HUES48 (cell line): ENCODE data around the gene TMEM145.

Experiments used
- H3K27ac ChIP-seq: one replicate; pipeline ENCODE4 v1.7.0; 2013; ENCODE audit warnings: low read depth, low read length, inconsistent platforms
- H3K27me3 ChIP-seq: 2 replicates; pipeline ENCODE4 v1.6.1; 2013; ENCODE audit warnings: mild to moderate bottlenecking, low read length; ENCODE audit not compliant: control insufficient read depth, insufficient read depth
- H3K36me3 ChIP-seq: 2 replicates; pipeline ENCODE4 v1.6.1; 2013; ENCODE audit warnings: low read length; ENCODE audit not compliant: control insufficient read depth, insufficient read depth
- H3K4me1 ChIP-seq: 2 replicates; pipeline ENCODE4 v1.6.1; 2013; ENCODE audit warnings: mild to moderate bottlenecking, low read length; ENCODE audit not compliant: control insufficient read depth, insufficient read depth
- H3K4me3 ChIP-seq: 2 replicates; pipeline ENCODE4 v1.5.1; 2013; ENCODE audit warnings: mild to moderate bottlenecking, low read depth, low read length
- H3K9ac ChIP-seq: 2 replicates; pipeline ENCODE4 v1.6.1; 2013; ENCODE audit warnings: mild to moderate bottlenecking, low read depth, low read length, moderate library complexity
- H3K9me3 ChIP-seq: 2 replicates; pipeline ENCODE4 v1.6.1; 2013; ENCODE audit warnings: low read length; ENCODE audit not compliant: control insufficient read depth, insufficient read depth

Gene TMEM145

DNA sequence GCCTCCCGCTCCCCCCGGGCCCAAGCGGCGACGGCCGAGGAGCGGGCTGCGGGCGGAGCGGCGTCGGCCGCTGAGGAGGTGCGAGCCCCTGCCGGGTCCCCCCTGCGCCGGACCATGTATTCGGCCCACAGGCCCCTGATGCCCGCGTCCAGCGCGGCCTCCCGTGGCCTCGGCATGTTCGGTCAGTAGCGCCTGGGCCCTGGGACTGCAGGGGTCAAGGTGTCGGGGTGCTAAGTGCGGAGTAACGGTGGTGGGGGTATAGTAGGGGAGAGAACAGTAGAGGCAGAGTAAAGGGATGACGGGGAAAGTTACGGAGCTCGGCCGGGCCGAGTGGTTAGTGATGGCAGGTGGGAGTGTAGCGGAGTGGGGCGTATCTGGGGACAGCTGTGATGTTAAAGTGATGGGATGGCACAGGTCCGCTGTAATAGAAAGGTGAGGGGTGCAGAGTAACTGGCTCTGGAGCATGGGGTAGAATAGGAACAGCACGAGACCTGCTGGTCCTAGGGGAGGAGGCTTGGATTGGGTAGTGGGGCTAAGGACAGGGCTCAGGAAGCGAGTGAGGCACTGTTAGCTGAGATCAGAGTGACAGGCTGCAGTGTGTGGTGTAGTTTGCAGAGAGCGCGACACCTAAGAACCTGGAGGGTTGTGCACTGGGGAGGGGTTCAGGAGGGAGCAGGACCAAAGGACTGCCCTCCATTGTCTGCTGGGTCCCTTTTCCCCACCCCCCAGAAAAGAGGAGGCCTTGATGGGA is 28.3 kb upstream of the TMEM145 start:
- Histone ChIP-seq H3K36me3 (peaks cover 29% of the 10 kb centered on the region), H3K9me3 (no peaks in the 10 kb centered on the region), H3K4me3 (peak overlapping the region; percentile 76), H3K27me3 (no peaks in the 10 kb centered on the region), H3K27ac (no peak overlapping the region), H3K9ac (no peak overlapping the region), H3K4me1 (peaks cover 29% of the 10 kb centered on the region)

DNA sequence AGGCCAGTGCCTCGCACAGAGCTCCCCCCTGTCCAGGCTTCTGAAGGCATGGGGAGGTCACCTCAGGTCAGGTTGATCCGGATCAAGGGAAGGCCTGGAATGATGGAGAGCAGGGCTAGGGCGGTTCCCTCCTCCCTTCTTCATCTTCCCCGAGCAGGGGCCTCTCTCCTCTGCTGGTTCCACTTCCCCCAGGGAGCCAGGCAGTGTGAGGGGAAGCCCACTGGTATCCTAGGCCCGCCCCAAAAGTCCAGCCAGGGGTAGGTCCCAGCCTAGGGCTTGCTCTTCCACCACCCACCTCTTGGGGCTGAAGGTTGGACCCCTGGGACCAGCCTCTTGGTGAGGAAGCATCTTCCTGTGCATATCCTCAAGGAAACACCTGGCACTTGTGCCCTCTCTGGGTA is 27.6 kb upstream of the TMEM145 start:
- Histone ChIP-seq H3K36me3 (peaks cover 36% of the 10 kb centered on the region), H3K9ac (no peak overlapping the region), H3K9me3 (no peaks in the 10 kb centered on the region), H3K4me3 (no peak overlapping the region), H3K4me1 (peaks cover 29% of the 10 kb centered on the region), H3K27ac (no peak overlapping the region), H3K27me3 (no peaks in the 10 kb centered on the region)

DNA sequence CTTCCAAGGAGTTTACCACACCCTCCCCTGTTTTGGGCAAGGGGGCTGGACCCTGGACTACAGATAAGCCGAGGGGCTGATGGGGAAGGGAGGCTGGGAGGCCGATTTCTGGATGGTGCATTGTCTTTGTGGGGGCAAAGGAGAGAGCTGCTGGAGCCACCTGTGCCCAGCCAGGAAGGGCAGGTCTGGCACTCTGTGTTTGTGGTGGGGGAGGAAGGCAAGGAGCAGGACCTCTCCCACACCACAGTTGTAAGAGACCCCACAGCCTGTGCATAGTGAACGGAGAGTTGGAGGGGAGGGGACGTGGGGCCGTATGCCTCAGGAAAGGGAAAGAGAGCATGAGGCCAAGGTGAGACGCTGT is 27.1 kb upstream of the TMEM145 start:
- H3K4me3 ChIP-seq = no peak overlapping the region
- H3K27me3 ChIP-seq = no peaks in the 10 kb centered on the region
- peaks cover 30% of the 10 kb centered on the region for H3K4me1 ChIP-seq
- H3K9ac ChIP-seq = no peak overlapping the region
- H3K27ac ChIP-seq = no peak overlapping the region
- H3K9me3 ChIP-seq = no peaks in the 10 kb centered on the region
- H3K36me3 ChIP-seq = peaks cover 40% of the 10 kb centered on the region

DNA sequence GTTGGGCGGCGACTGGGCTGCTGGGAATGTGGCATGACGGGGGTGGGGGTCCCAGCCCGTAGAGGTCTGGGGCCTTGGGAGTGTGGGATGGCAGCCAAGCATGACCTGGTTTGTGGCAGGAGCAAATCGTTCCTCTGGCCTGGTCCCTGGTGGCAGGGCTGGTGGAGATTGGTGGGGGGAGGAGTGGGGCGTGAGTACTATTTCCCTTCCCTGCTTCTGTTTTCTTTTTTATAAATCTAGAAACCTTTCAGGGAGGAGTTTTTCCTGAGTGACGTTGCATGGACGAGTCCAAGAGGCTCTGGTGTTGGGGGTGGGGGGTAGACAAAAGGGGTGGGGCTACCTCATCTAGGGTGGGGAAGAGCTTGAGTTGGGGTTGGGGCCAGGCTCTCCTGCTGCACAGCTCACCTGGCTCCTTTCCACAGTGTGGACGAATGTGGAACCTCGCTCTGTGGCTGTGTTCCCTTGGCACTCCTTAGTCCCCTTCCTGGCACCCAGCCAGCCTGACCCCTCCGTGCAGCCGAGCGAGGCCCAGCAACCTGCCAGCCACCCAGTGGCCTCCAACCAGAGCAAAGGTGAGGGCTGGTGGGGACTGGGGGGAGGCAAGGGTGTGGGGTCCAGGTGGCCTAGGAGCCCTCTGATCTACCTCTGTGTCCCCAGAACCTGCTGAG is 26.6 kb upstream of the TMEM145 start:
- peaks cover 43% of the 10 kb centered on the region for H3K36me3 ChIP-seq
- H3K4me1 ChIP-seq = peaks cover 30% of the 10 kb centered on the region
- H3K9me3 ChIP-seq = no peaks in the 10 kb centered on the region
- no peak overlapping the region for H3K4me3 ChIP-seq
- no peak overlapping the region for H3K9ac ChIP-seq
- H3K27ac ChIP-seq = no peak overlapping the region
- H3K27me3 ChIP-seq = no peaks in the 10 kb centered on the region

DNA sequence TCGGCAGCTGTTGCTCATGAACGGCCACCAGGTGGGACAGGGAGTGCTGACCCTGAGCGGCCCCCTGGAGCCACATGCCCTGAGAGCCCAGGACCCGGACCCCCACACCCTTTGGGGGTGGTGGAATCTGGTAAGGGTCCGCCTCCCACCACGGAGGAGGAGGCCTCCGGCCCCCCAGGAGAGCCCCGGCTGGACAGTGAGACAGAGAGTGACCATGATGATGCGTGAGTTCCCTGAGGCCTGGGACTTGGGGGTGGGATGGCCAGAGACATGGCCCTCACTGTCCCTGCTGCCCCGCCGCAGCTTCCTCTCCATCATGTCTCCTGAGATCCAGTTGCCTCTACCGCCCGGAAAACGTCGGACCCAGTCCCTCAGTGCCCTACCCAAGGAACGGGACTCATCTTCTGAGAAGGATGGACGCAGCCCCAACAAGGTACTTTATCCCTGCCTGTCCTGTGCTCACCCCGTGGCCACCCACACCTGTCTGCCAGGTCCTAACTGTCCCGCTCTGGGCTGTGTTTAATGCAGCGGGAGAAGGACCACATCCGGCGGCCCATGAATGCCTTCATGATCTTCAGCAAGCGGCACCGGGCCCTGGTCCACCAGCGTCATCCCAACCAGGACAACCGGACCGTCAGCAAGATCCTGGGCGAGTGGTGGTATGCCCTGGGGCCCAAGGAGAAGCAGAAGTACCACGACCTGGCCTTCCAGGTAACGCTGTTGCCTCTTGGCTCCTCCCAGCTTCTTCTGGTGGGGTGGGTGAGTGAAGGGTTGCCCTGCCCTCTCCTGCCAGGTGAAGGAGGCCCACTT is 25.9 kb upstream of the TMEM145 start:
- no peak overlapping the region for H3K27ac ChIP-seq
- H3K9ac ChIP-seq = no peak overlapping the region
- no peaks in the 10 kb centered on the region for H3K27me3 ChIP-seq
- H3K4me3 ChIP-seq = no peak overlapping the region
- no peaks in the 10 kb centered on the region for H3K9me3 ChIP-seq
- peaks cover 49% of the 10 kb centered on the region for H3K36me3 ChIP-seq
- H3K4me1 ChIP-seq = peaks cover 26% of the 10 kb centered on the region

DNA sequence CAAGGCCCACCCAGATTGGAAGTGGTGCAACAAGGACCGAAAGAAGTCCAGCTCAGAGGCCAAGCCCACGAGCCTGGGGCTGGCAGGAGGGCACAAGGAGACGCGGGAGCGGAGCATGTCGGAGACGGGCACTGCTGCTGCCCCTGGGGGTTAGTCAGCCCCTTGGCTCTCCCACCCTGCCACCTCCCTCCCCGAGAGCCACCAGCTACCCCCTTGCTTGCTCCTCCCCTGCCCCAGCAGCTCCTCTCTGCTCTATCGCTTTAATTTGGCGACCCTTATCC is 25.3 kb upstream of the TMEM145 start:
- Histone ChIP-seq H3K36me3 (peaks cover 55% of the 10 kb centered on the region), H3K9ac (no peak overlapping the region), H3K4me1 (peaks cover 22% of the 10 kb centered on the region), H3K9me3 (no peaks in the 10 kb centered on the region), H3K27me3 (no peaks in the 10 kb centered on the region), H3K27ac (no peak overlapping the region), H3K4me3 (no peak overlapping the region)

DNA sequence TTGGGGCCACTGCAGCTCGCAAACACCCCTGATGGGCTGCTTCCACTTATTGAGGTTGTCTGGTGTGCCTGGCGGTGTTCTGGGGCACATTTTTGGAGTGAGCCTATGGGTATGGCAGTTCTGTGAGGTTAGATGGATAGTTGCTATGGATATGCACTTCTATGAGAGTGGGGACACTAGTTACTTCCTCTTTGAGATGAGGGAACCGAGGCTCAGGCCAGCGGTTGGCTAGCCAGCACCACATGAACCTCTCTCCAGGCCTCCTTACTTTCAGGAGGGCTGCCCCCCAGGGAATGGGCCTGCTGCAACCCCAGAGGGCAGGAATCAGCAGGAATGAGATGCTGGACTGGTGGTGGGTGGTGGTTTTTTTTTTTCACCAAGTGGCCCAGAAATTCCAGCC is 24.7 kb upstream of the TMEM145 start:
- peaks cover 61% of the 10 kb centered on the region for H3K36me3 ChIP-seq
- no peak overlapping the region for H3K9ac ChIP-seq
- peaks cover 16% of the 10 kb centered on the region for H3K4me1 ChIP-seq
- H3K9me3 ChIP-seq = no peaks in the 10 kb centered on the region
- no peak overlapping the region for H3K4me3 ChIP-seq
- H3K27ac ChIP-seq = no peak overlapping the region
- no peaks in the 10 kb centered on the region for H3K27me3 ChIP-seq

DNA sequence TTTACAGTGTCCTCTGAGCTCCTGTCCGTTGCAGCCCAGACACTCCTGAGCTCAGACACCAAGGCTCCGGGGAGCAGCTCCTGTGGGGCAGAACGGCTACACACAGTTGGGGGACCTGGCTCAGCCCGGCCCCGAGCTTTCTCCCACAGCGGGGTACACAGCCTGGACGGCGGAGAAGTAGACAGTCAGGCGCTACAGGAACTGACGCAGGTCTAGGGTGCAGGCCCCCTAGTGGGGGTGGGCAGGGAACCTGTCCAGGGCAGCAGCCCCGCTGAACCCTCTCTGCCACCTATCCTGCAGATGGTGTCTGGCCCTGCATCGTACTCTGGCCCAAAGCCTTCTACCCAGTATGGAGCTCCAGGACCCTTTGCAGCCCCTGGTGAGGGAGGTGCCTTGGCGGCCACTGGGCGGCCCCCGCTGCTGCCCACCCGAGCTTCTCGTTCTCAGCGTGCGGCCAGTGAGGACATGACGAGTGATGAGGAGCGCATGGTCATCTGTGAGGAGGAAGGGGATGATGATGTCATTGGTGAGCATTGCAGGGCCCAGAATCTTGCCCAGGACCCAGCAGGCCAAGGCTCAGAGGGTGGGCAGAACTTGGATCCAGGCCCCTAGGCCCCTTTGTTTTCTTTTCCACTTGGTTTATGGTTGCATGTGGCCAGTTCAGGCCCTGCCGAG is 24.1 kb upstream of the TMEM145 start:
- H3K9ac ChIP-seq = no peak overlapping the region
- peaks cover 67% of the 10 kb centered on the region for H3K36me3 ChIP-seq
- H3K4me1 ChIP-seq = peaks cover 14% of the 10 kb centered on the region

DNA sequence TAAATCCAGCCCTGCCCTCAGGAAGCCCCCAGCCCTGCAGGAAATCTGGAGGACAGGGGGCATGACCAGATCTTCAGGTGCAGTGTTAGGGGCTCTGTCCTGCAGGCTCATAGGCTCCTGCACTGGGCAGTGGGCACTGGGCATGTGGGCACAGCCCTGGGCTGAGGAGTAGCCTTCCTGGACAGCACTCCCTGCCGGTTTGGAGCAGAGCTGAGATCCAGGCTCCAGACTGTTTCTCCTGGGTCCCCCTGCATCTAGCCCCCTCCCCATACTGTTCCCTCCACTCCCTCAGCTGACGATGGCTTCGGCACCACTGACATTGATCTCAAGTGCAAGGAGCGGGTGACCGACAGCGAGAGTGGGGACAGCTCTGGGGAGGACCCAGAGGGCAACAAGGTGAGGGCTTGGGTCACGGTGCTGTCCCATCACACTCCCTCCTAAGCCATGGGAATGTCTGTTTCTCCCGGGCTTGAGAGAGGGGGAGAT is 23.5 kb upstream of the TMEM145 start:
- H3K36me3 ChIP-seq = peaks cover 73% of the 10 kb centered on the region
- no peaks in the 10 kb centered on the region for H3K9me3 ChIP-seq
- H3K4me1 ChIP-seq = peaks cover 14% of the 10 kb centered on the region
- no peak overlapping the region for H3K27ac ChIP-seq
- H3K27me3 ChIP-seq = no peaks in the 10 kb centered on the region
- H3K4me3 ChIP-seq = no peak overlapping the region
- H3K9ac ChIP-seq = no peak overlapping the region

More for the DNA sequence above, 24.1 kb upstream of the TMEM145 start:
- H3K9me3 ChIP-seq = no peaks in the 10 kb centered on the region
- no peak overlapping the region for H3K4me3 ChIP-seq
- no peaks in the 10 kb centered on the region for H3K27me3 ChIP-seq
- no peak overlapping the region for H3K27ac ChIP-seq

DNA sequence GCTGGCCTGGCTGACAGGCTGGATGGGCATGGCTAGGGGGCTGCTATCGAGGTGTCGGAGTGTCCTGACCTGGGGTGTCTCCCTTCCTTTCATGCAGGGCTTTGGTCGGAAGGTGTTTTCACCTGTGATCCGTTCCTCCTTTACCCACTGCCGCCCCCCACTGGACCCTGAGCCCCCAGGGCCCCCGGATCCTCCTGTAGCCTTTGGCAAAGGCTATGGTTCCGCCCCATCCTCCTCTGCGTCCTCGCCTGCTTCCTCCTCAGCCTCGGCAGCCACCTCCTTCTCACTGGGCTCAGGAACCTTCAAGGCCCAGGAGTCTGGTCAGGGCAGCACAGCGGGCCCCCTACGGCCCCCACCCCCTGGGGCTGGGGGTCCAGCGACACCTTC is 23.0 kb upstream of the TMEM145 start:
- Histone ChIP-seq H3K4me3 (no peak overlapping the region), H3K4me1 (peaks cover 11% of the 10 kb centered on the region), H3K9me3 (no peaks in the 10 kb centered on the region), H3K27ac (no peak overlapping the region), H3K27me3 (no peaks in the 10 kb centered on the region), H3K36me3 (peaks cover 75% of the 10 kb centered on the region), H3K9ac (no peak overlapping the region)
